IPS-15b (cell line): ENCODE results near the gene RIPPLY2.
"Not testable (repeated sequence)": the region's sequence is repeated elsewhere in the genome, so short reads cannot be mapped to it uniquely, and the experiment has no call there.

Experiments
- H3K27me3 ChIP-seq: one replicate; pipeline ENCODE4 v1.6.1; 2013; ENCODE audit warnings: low read length; ENCODE audit not compliant: control insufficient read depth, insufficient read depth
- H3K36me3 ChIP-seq: one replicate; pipeline ENCODE4 v1.6.1; 2013; ENCODE audit warnings: low read length; ENCODE audit not compliant: control insufficient read depth, insufficient read depth
- H3K4me1 ChIP-seq: one replicate; pipeline ENCODE4 v1.6.1; 2013; ENCODE audit warnings: mild to moderate bottlenecking, low read length; ENCODE audit not compliant: control insufficient read depth, insufficient read depth
- H3K4me3 ChIP-seq: one replicate; pipeline ENCODE4 v1.5.1; 2013; ENCODE audit warnings: low read depth, low read length
- H3K9ac ChIP-seq: one replicate; pipeline ENCODE4 v1.6.1; 2013; ENCODE audit warnings: low read depth, mild to moderate bottlenecking, low read length
- H3K9me3 ChIP-seq: one replicate; pipeline ENCODE4 v1.6.1; 2013; ENCODE audit warnings: mild to moderate bottlenecking, low read length; ENCODE audit not compliant: control insufficient read depth, insufficient read depth

RIPPLY2 gene

GRCh38 chr6:83884523-83884922, 31.4 kb downstream of the RIPPLY2 start:
- Histone ChIP-seq H3K9me3 (no peaks in the 10 kb centered on the region), H3K27me3 (no peaks in the 10 kb centered on the region), H3K9ac (no peak overlapping the region), H3K4me3 (no peak overlapping the region), H3K36me3 (no peaks in the 10 kb centered on the region), H3K4me1 (no peaks in the 10 kb centered on the region)

- Histone ChIP-seq H3K27me3 (no peaks in the 10 kb centered on the region), H3K4me1 (no peaks in the 10 kb centered on the region), H3K4me3 (no peak overlapping the region), H3K9me3 (no peaks in the 10 kb centered on the region), H3K9ac (no peak overlapping the region), H3K36me3 (no peaks in the 10 kb centered on the region)
Measured at GRCh38 chr6:83885984-83886383, 32.8 kb downstream of the RIPPLY2 start.

DNA sequence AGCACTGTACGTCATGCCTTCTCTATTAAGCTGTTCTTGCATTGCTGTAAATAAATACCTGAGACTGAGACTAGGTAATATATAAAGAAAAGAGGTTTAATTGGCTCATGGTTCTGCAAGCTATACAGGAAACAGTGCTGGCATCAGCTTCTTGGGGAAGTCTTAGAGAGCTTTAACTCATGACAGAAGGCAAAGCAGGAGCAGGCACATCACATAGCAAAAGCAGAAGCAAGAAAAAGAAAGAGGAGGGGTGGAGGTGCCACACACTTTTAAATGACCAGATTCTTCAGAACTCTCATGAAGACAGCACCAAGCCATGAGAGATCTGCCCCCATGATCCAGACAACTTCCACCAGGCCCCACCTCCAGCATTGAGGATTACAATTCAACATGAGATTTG, 36.5 kb downstream of the RIPPLY2 start:
- Histone ChIP-seq H3K9me3 (no peaks in the 10 kb centered on the region), H3K36me3 (no peaks in the 10 kb centered on the region), H3K4me3 (no peak overlapping the region), H3K4me1 (peaks cover 4% of the 10 kb centered on the region), H3K9ac (no peak overlapping the region), H3K27me3 (no peaks in the 10 kb centered on the region)

- no peak overlapping the region for H3K4me3 ChIP-seq
- H3K9ac ChIP-seq = no peak overlapping the region
- H3K27me3 ChIP-seq = no peaks in the 10 kb centered on the region
- no peaks in the 10 kb centered on the region for H3K9me3 ChIP-seq
- H3K36me3 ChIP-seq = no peaks in the 10 kb centered on the region
- peaks cover 7% of the 10 kb centered on the region for H3K4me1 ChIP-seq
Measured at GRCh38 chr6:83890520-83890919, 37.4 kb downstream of the RIPPLY2 start.

DNA sequence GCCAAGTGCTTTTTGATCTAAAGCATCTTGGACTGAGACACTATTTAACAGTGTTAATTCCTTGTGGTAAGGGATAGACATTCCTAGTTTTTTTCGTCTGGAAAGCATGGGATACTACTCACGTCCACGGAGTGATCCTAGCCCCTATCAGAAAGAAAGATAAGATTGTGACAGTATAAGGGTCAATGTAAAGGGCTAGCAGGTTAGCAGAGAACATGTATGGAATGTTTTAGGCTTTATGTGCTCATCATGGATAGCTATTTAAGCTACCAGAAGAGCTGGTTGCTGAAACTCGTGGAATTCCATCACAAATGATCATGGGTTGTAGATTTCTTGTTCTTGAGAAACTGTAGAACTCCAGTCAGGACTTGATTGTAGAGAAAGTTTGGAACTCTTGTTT, 38.4 kb downstream of the RIPPLY2 start:
- no peaks in the 10 kb centered on the region for H3K27me3 ChIP-seq
- no peaks in the 10 kb centered on the region for H3K9me3 ChIP-seq
- H3K9ac ChIP-seq = no peak overlapping the region
- H3K36me3 ChIP-seq = no peaks in the 10 kb centered on the region
- no peak overlapping the region for H3K4me3 ChIP-seq
- peaks cover 7% of the 10 kb centered on the region for H3K4me1 ChIP-seq

DNA sequence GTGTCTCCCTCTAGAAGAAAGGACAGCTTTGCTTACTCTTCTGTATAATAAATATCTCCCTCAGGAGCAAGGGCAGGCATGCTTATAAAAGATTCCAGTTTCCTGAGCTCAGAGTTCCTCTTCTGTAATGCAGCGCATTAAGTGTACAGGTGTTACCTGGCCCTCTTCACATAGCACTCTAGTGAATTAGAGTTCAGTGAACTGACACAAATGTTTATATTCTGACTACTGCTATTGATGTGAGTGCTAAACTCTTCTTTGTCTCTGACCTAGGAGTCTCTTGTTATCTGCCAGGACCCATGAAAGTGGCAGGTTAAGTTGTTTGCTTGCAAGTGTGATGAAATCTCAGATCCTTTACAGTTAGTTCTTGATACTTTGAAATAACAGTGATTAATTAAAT, 39.9 kb downstream of the RIPPLY2 start:
- Histone ChIP-seq H3K4me1 (peaks cover 7% of the 10 kb centered on the region), H3K9ac (no peak overlapping the region), H3K9me3 (no peaks in the 10 kb centered on the region), H3K27me3 (no peaks in the 10 kb centered on the region), H3K36me3 (no peaks in the 10 kb centered on the region), H3K4me3 (no peak overlapping the region)

- H3K4me3 ChIP-seq, H3K4me1 ChIP-seq, H3K27me3 ChIP-seq, H3K36me3 ChIP-seq, H3K9ac ChIP-seq, H3K9me3 ChIP-seq: not testable (repeated sequence)
Measured at GRCh38 chr6:83897094-83897493, 43.9 kb downstream of the RIPPLY2 start.

DNA sequence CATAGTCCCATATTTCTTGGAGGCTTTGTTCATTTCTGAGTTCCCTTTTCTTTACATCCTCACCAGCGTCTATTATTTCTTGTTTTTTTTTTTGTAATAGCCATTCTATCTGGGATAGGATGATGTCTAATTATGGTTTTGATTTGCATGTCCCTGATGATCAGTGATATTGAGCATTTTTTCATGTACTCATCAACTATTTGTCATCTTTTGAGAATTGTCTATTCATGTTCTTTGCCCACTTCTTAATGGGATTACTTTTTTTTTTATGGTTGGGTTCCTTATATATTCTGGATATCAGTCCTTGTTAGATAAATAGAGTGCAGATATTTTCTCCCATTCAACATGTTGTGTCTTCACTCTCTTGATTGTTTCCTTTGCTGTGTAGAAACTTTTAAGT, 48.5 kb downstream of the RIPPLY2 start:
- Histone ChIP-seq H3K4me1 (no peaks in the 10 kb centered on the region), H3K36me3 (no peaks in the 10 kb centered on the region), H3K4me3 (no peak overlapping the region), H3K9me3 (no peaks in the 10 kb centered on the region), H3K27me3 (no peaks in the 10 kb centered on the region), H3K9ac (no peak overlapping the region)

DNA sequence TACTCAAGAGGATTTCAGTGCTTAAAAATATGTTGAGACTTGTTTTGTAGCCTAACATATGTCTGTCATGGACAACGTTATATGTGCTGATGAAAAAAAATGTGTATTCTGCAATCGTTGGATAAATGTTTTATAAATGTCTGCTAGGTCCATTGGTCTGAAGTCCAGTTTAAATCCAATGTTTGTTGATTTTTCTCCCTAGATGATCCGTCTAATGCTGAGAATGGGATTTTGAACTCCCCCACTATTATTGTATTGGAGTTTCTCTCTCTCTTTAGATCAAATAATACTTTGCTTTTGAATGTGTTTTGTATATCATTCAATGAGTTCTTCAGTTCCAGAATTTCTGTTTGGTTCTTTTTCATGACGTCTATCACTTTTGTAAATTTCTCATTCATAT, 51.2 kb downstream of the RIPPLY2 start:
- peaks cover 6% of the 10 kb centered on the region for H3K4me1 ChIP-seq
- H3K36me3 ChIP-seq = no peaks in the 10 kb centered on the region
- H3K9me3 ChIP-seq = no peaks in the 10 kb centered on the region
- no peak overlapping the region for H3K4me3 ChIP-seq
- no peak overlapping the region for H3K9ac ChIP-seq
- no peaks in the 10 kb centered on the region for H3K27me3 ChIP-seq

- H3K9ac ChIP-seq = no peak overlapping the region
- peaks cover 10% of the 10 kb centered on the region for H3K4me1 ChIP-seq
- no peak overlapping the region for H3K4me3 ChIP-seq
- H3K27me3 ChIP-seq = no peaks in the 10 kb centered on the region
- H3K9me3 ChIP-seq = no peaks in the 10 kb centered on the region
- no peaks in the 10 kb centered on the region for H3K36me3 ChIP-seq
Measured at GRCh38 chr6:83905648-83906047, 52.5 kb downstream of the RIPPLY2 start.
